NCI-H510A (cell line): Measurements from ENCODE around the gene KDM4C.

Source experiments
- DNase-seq: peaks from one replicate; lab custom pipeline; 2025; lab: John Stamatoyannopoulos, UW

Gene KDM4C

GRCh38 chr9:6869081-6869948 lies 111.5 kb downstream of the KDM4C start:
- DNase-seq, result no peak

- DNase-seq, result no peak
Observed at GRCh38 chr9:6870149-6870548, 112.4 kb downstream of the KDM4C start.

GRCh38 chr9:6870650-6871477 lies 113.1 kb downstream of the KDM4C start:
- DNase-seq, result no peak

- no peak for DNase-seq
Observed at GRCh38 chr9:6873857-6874256, 116.1 kb downstream of the KDM4C start.

- no peak for DNase-seq
Observed at GRCh38 chr9:6876195-6876894, 118.6 kb downstream of the KDM4C start.

GRCh38 chr9:6877671-6878161 lies 119.9 kb downstream of the KDM4C start:
- DNase-seq, result no peak

- DNase-seq, result no peak
Observed at GRCh38 chr9:6880626-6881025, 122.9 kb downstream of the KDM4C start.

- DNase-seq, result no peak
Observed at GRCh38 chr9:6884101-6884500, 126.3 kb downstream of the KDM4C start.

- no peak for DNase-seq
Observed at GRCh38 chr9:6884990-6885389, 127.2 kb downstream of the KDM4C start.

GRCh38 chr9:6887051-6887450 lies 129.3 kb downstream of the KDM4C start:
- no peak for DNase-seq

- DNase-seq, result no peak
Observed at GRCh38 chr9:6889868-6890267, 132.1 kb downstream of the KDM4C start.

- DNase-seq, result no peak
Observed at GRCh38 chr9:6893350-6894131, 135.8 kb downstream of the KDM4C start.

- no peak for DNase-seq
Observed at GRCh38 chr9:6894135-6894534, 136.4 kb downstream of the KDM4C start.

- no peak for DNase-seq
Observed at GRCh38 chr9:6895754-6896153, 138.0 kb downstream of the KDM4C start.

GRCh38 chr9:6896562-6896961 lies 138.8 kb downstream of the KDM4C start:
- DNase-seq, result no peak

GRCh38 chr9:6897207-6897822 lies 139.5 kb downstream of the KDM4C start:
- no peak for DNase-seq

GRCh38 chr9:6897898-6898302 lies 140.1 kb downstream of the KDM4C start:
- no peak for DNase-seq

- DNase-seq, result no peak
Observed at GRCh38 chr9:6899274-6899673, 141.5 kb downstream of the KDM4C start.

- no peak for DNase-seq
Observed at GRCh38 chr9:6900440-6900883, 142.7 kb downstream of the KDM4C start.

- no peak for DNase-seq
Observed at GRCh38 chr9:6901180-6901579, 143.4 kb downstream of the KDM4C start.

- no peak for DNase-seq
Observed at GRCh38 chr9:6902423-6902822, 144.7 kb downstream of the KDM4C start.
